Activated CD4-positive, alpha-beta T cell treated with anti-CD3 and anti-CD28 coated beads, Interleukin-2, amount 50 U/mL, for 4 hours (primary cell): ENCODE measurements around the gene C11orf42.

ENCODE experiments used
- DNase-seq, 2 experiments: peaks; one replicate each; pipeline ENCODE4 v3.0.0-alpha.2; 2020

Gene C11orf42, protein sequence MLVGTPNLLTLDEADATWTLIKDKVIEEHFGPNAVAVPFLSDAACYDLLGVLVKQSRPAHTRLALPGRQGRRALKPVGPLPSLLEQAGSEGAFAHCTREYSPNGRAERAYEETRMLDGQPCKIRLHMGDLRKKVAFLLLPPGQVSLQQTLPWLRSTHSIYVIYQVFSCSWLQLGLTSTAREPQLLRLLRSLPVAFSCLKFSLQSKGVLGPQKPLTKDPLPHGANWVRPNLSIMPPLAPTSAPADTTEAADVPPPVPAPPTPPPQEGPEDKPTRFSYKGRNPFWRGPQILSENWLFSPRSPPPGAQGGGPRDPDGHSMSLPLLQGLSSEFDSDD

GRCh38 chr11:6205366-6205765 lies at the start of gene C11orf42:
TSS of gene C11orf42 (plus strand) at chr11:6205557. CDS start at chr11:6205616, 59 bp downstream.
- DNase-seq, result no peak

- DNase-seq, result no peak
Measured at GRCh38 chr11:6156628-6157359, 48.6 kb upstream of the C11orf42 start.

- no peak for DNase-seq
Measured at GRCh38 chr11:6170226-6170625, 35.1 kb upstream of the C11orf42 start, which contains the start of gene OR52B2. TSS of gene OR52B2 (minus strand) at chr11:6170326. CDS start at chr11:6170326, 0 bp downstream.

DNA sequence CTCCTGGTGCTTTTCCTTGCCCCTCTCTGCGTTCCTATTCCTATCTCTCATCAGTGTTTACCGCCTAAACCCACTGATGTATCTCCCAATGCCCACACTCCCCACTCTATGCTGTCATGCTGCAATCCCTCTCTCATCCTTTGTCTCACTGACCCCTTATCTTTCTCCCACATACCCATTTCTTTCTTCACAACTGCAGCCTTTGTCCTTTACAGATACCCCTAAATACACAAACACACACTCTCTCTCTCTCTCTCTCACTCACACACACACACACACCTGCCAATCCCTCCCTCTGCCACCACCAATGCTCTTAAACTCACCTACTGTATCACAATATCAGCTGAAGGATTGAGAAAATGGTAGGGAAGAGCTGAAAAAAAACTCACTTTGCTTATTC lies 29.9 kb upstream of the C11orf42 start:
- no peak for DNase-seq

GRCh38 chr11:6191742-6192141 lies 13.6 kb upstream of the C11orf42 start:
- DNase-seq, result no peak

DNA sequence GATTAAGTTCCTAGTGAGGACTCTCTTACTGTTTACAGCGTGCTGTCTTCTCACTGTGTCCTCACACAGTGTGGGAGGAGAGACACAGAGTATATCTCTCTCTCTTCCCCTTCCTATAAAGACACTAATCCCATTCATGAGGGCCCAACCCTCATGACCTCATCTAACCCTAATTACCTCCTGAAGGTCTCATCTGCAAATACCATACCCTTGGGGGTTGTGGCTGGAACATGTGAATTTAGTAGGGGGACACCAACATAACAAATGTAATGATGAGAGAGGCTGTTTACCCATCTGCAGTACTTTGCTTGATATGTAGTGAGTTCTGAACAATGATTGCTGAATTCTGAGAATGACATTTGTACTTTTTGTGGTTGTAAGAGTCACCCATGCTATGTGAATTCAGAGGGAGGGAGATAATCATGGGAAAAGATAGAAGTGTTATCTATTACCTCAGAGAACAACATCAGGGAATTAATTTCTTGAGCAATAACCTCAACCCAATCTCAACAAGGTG lies 11.2 kb upstream of the C11orf42 start:
- DNase-seq, result no peak

DNA sequence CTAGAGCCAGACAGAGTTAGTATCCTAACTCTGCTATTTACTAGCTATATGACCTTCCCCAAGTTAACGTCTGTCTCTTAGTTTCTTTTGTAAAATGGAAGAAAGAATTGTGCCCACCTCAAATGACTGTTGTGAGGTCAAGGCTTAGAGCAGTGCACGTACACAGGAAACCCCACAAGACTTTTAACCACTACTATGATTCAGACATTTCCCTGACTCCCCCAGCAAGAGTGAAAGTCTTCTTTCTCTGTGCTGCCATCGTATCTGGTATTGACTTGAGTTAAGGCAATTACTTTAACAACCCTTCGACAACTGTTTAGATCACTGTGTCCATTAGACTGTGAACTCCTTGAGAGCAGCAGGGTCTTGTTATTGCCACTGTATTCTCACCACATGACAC lies 9.0 kb upstream of the C11orf42 start:
- DNase-seq, result no peak

- no peak for DNase-seq
Measured at GRCh38 chr11:6197466-6198200, 7.7 kb upstream of the C11orf42 start.

- no peak for DNase-seq
Measured at GRCh38 chr11:6199174-6199810, 6.1 kb upstream of the C11orf42 start, which contains the start of gene OR52W1. TSS of gene OR52W1 (plus strand) at chr11:6199224. CDS start at chr11:6199224, 0 bp downstream.

- no peak for DNase-seq
Measured at GRCh38 chr11:6200975-6201374, 4.4 kb upstream of the C11orf42 start.

DNA sequence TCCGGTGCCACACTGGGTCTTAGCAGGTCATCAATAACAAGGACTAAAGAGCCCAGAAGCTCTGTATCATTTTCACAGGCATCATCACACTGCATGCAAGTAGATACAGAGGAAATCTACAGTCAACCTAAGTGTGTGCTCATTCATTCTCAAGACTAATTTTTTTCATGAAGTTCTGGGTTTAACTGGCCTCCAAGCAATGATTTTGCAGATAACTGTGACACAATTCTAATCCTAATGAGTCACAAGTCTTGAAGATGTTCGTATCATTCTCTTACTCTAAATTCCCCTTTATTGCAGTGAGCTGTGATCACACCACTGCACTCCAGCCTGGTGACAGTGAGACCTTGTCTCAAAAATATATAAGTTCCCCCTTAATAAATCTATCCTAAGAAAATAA lies 3.9 kb upstream of the C11orf42 start:
- no peak for DNase-seq

DNA sequence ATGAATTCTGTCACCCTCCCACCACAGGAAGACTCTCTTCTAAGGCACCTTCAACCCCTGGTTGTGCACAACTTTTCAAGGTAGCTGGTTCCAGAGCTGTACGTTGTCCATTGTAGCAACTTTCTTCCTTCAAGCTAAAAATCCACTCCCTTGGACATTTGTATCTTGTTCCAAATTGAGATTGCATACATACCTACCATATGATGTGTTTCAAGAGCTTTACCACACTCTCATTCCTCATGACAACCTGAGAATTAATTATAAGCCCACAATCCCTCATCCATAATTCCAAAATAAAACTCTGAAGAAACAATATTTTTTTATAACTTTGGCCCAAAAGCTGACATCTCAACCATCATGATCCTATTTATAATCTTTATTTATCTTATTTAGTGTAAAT lies 3.3 kb upstream of the C11orf42 start:
- DNase-seq, result no peak

- DNase-seq, result no peak
Measured at GRCh38 chr11:6203327-6203726, 2.0 kb upstream of the C11orf42 start.

DNA sequence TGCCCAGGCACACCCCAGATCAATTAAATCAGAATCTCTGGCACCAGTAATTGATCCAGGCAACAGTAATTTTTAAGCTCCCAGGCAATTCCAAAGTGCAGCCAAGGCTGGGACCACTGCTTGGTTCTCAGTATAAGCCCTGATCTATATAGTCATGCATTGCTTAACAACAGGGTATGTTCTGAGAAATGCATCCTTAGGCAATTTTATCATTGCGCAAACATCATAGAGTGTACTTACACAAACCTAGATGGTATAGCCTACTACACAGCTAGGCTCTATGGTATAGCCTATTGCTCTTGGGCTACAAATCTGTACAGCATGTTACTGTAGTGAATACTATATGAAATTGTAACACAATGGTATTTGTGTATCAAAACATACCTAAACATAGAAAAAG lies 651 bp upstream of the C11orf42 start:
- DNase-seq, result no peak

DNA sequence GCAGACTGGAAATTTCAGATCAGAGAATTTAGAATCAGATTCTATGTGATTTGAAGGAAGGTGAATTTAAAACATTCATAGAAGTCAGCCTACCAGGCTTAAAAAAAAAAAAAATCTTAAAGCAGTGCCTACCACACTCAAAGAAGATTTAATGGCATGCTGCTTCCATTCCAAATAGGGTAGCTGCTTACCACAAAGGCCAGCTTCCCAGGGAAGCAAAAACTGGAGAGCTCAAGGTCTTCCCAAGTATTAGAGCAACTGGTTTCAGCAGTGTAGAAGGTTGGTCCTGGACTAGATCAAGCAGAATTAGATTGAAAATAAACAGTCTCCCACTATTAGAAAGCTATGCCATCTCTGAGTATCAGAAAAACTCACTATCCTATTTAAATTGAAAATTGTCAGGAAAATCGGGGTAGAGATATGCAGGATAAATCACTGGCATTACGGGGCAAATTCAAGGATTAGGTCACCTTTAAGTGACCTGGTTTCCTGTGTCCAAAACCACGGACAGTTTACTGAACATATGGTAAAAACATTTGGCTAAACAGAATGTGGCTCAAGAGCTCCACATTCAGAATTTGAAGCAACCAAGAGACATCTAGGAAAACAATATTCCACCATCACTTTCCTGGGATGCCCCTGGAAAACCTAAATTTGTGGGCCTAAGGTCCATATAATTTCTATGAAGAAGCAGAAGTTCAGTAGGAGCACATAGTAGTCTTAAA lies 1.3 kb downstream of the C11orf42 start:
- DNase-seq, result no peak

- no peak for DNase-seq
Measured at GRCh38 chr11:6209801-6210200, 4.4 kb downstream of the C11orf42 start.

GRCh38 chr11:6210274-6210955 lies 5.1 kb downstream of the C11orf42 start:
- no peak for DNase-seq

DNA sequence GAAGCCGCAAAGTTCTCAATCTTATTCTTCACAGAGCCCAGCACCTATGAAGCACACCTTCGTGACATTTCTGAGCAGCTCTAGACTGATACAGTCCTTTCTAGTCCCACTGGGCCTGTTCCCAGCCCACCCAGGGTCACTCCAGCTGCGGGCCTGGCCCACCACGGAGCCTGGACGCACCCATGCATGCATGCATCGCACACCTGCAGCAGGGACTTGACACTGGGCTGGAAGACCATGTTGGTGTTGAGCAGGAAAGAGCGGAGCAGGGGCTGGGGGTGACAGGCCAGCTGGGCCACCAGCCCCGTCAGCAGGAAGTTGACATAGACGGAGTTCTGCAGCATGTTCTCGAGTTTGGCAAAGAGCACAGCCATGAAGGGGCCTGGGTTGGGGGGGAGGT lies 9.2 kb downstream of the C11orf42 start:
- no peak for DNase-seq

GRCh38 chr11:6216501-6216900 lies 11.1 kb downstream of the C11orf42 start:
- DNase-seq, result no peak

- DNase-seq, result no peak
Measured at GRCh38 chr11:6217722-6218121, 12.4 kb downstream of the C11orf42 start.

DNA sequence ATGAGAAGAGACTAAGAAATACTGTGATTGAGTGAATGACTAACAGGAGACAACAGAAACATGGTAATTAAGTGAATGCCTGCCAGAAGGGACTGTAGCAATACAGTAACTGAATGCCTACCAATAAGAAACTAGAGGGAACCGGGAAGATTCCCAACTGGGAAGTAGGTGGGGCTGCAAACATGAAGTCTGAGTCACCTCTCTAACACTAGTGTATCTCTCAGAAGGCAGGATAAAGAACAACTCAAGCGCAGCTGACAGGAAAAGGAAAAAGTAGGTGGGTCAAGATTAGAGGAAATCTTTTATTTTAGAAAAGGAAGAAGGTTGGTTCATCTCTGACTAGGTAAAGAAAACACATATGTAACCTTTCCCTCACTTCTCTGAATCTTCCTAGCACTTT lies 14.0 kb downstream of the C11orf42 start:
- no peak for DNase-seq
